GM12878 (cell line): Measurements from ENCODE around the gene AJUBA. TPM values are rescaled to one million over a fixed set of nuclear protein-coding genes. Genes with fewer than 3 reads are reported as not detected.
A peak's percentile ranks its signal among the peaks of the same experiment; 100 is the strongest.

Experiments
- ASH2L ChIP-seq: fragments of 300-600, 200-600 bp; sonication (generic); IDR thresholded peaks from 2 replicates; pipeline ENCODE4 v1.6.1; 2017; ENCODE audit warnings: low read depth, mild to moderate bottlenecking, borderline replicate concordance
- BACH1 ChIP-seq: fragments of 450-650 bp; IDR thresholded peaks from 2 replicates; pipeline ENCODE4 v1.6.1; 2017; ENCODE audit warnings: mild to moderate bottlenecking, borderline replicate concordance
- CREM ChIP-seq: IDR thresholded peaks from 2 replicates; pipeline ENCODE4 v1.6.1; 2014; ENCODE audit warnings: antibody characterized with exemption, low read depth
- DPF2 ChIP-seq: fragments of 450-650 bp; IDR thresholded peaks from 2 replicates; pipeline ENCODE4 v1.6.1; 2017; ENCODE audit warnings: mild to moderate bottlenecking
- E2F4 ChIP-seq: IDR thresholded peaks from 2 replicates; pipeline ENCODE4 v1.6.1; 2012; ENCODE audit warnings: low read depth, low read length, improper control_type of control experiment
- EGR1 ChIP-seq, 2 experiments: IDR thresholded peaks; 1 replicate in 1 of 2; 2 replicates in 1 of 2; pipeline ENCODE4 v1.6.1; 2011 to 2012; ENCODE audit warnings: low read depth in 2 of 2, low read length in 2 of 2, borderline replicate concordance in 1 of 2, mild to moderate bottlenecking in 1 of 2, moderate library complexity in 1 of 2
- EP300 ChIP-seq, 2 experiments: fragments of 150-350 bp in 1 of 2; IDR thresholded peaks; 2 replicates each; pipeline ENCODE4 v1.6.1; 2011 to 2012; ENCODE audit warnings: low read depth in 2 of 2, low read length in 2 of 2, borderline replicate concordance in 1 of 2, improper control_type of control experiment in 1 of 2, inconsistent platforms in 1 of 2; ENCODE audit not compliant: control insufficient read depth in 1 of 2
- ETV6 ChIP-seq, 2 experiments: fragments of 450-650 bp in 1 of 2; IDR thresholded peaks in 1 of 2; conservative IDR thresholded peaks in 1 of 2; 2 replicates each; pipeline ENCODE4 v1.6.1; 2014; ENCODE audit warnings: antibody characterized with exemption in 1 of 2, borderline replicate concordance in 1 of 2, low read depth in 1 of 2, mild to moderate bottlenecking in 1 of 2, moderate library complexity in 1 of 2
- FOS ChIP-seq: IDR thresholded peaks from 3 replicates; pipeline ENCODE4 v1.6.1; 2011; ENCODE audit warnings: borderline replicate concordance; ENCODE audit not compliant: insufficient read length; ENCODE audit errors: extremely low read depth
- FOXM1 ChIP-seq: IDR thresholded peaks from 2 replicates; pipeline ENCODE4 v1.6.1; 2012; ENCODE audit warnings: low read depth, mild to moderate bottlenecking, inconsistent platforms, low read length, moderate library complexity
- HDAC2 ChIP-seq: fragments of 200-600 bp; sonication (generic); IDR thresholded peaks from 2 replicates; pipeline ENCODE4 v1.6.1; 2017
- HSF1 ChIP-seq: fragments of 150-350 bp; IDR thresholded peaks from 2 replicates; pipeline ENCODE4 v1.6.1; 2014; ENCODE audit warnings: mild to moderate bottlenecking, low read depth, low read length
- KDM1A ChIP-seq: fragments of 200-600 bp; sonication (generic); IDR thresholded peaks from 2 replicates; pipeline ENCODE4 v1.6.1; 2016; ENCODE audit warnings: borderline replicate concordance
- MEF2B ChIP-seq: fragments of 450-650 bp; IDR thresholded peaks from 2 replicates; pipeline ENCODE4 v1.6.1; 2018; ENCODE audit warnings: mild to moderate bottlenecking, moderate library complexity; ENCODE audit not compliant: partially characterized antibody, poor library complexity, severe bottlenecking
- MYC ChIP-seq: IDR thresholded peaks from 2 replicates; pipeline ENCODE4 v1.6.1; 2011; ENCODE audit warnings: mild to moderate bottlenecking, low read length, moderate library complexity, inconsistent platforms; ENCODE audit not compliant: insufficient read depth, insufficient replicate concordance, insufficient read length, severe bottlenecking
- NFXL1 ChIP-seq: fragments of 450-650 bp; IDR thresholded peaks from 2 replicates; pipeline ENCODE4 v1.6.1; 2017; ENCODE audit warnings: antibody characterized with exemption, mild to moderate bottlenecking, borderline replicate concordance
- PAX5 ChIP-seq: IDR thresholded peaks from 2 replicates; pipeline ENCODE4 v1.6.1; 2011; ENCODE audit warnings: low read depth, low read length, borderline replicate concordance
- POLR2AphosphoS2 ChIP-seq: IDR thresholded peaks from 2 replicates; pipeline ENCODE4 v1.6.1; 2011; ENCODE audit warnings: low read depth, mild to moderate bottlenecking, low read length, improper control_type of control experiment, moderate library complexity
- STAT1 ChIP-seq: fragments of 450-650 bp; conservative IDR thresholded peaks from 2 replicates; pipeline ENCODE4 v1.6.1; 2014; ENCODE audit warnings: antibody characterized with exemption, mild to moderate bottlenecking
- STAT3 ChIP-seq: IDR thresholded peaks from 2 replicates; pipeline ENCODE4 v1.6.1; 2011; ENCODE audit warnings: low read depth, low read length, improper control_type of control experiment
- TAF1 ChIP-seq: IDR thresholded peaks from 2 replicates; pipeline ENCODE4 v1.6.1; 2011; ENCODE audit warnings: mild to moderate bottlenecking, low read depth, low read length, borderline replicate concordance
- TARDBP ChIP-seq: IDR thresholded peaks from 2 replicates; pipeline ENCODE4 v1.6.1; 2016; ENCODE audit warnings: borderline replicate concordance
- TBL1XR1 ChIP-seq: IDR thresholded peaks from 2 replicates; pipeline ENCODE4 v1.6.1; 2012; ENCODE audit warnings: low read depth, low read length, improper control_type of control experiment
- TCF12 ChIP-seq: IDR thresholded peaks from 2 replicates; pipeline ENCODE4 v1.6.1; 2011; ENCODE audit warnings: low read depth, mild to moderate bottlenecking, low read length
- TCF7 ChIP-seq: IDR thresholded peaks from 2 replicates; pipeline ENCODE4 v1.6.1; 2014; ENCODE audit warnings: antibody characterized with exemption, borderline replicate concordance
- YY1 ChIP-seq: IDR thresholded peaks from 2 replicates; pipeline ENCODE4 v1.6.1; 2011; ENCODE audit warnings: low read depth, mild to moderate bottlenecking, low read length
- ZNF217 ChIP-seq: fragments of 450-650 bp; IDR thresholded peaks from 2 replicates; pipeline ENCODE4 v1.6.1; 2017; ENCODE audit warnings: antibody characterized with exemption, mild to moderate bottlenecking
- polyA plus RNA-seq, 11 experiments: library from polyadenylated mRNA; depleted of rRNA in 4 of 11; unstranded in 6 of 11; stranded (reverse) in 5 of 11; fragments of >200 nt; fragmentation: Nextera tagmentation in 4 of 11; fragmentation: Illumina TruSeq in 1 of 11; extraction: Ambion mirVana in 4 of 11; extraction: Trizol in 1 of 11; gene quantifications; 1 replicate in 1 of 11; 2 replicates in 10 of 11; pipeline versions ENCODE4 v1.2.1 to v1.2.3, GENCODE V29; 2011 to 2016; ENCODE audit warnings: inconsistent platforms in 2 of 11, missing spikeins in 2 of 11, low read depth in 1 of 11
- total RNA-seq, 4 experiments: library from RNA; depleted of rRNA in 3 of 4; stranded (reverse); fragments of >200 nt in 3 of 4; fragmentation: Illumina TruSeq in 1 of 4; extraction: Trizol in 1 of 4; gene quantifications; 2 replicates each; pipeline versions ENCODE4 v1.2.1 to v1.2.3, GENCODE V29; 2013 to 2021
- TF ChIP-seq, protein P1 (sequence below): IDR thresholded peaks from 2 replicates; pipeline ENCODE4 v1.6.1; 2012; ENCODE audit warnings: low read depth, low read length, improper control_type of control experiment

AJUBA gene
- total and polyA plus RNA-seq, 10 of the 15 experiments (the other 5 are each of a cell fraction or from before 2014, with no cell fraction given) = 0.03 to 18.1 (median 0.36) TPM; not detected in 1

DNA sequence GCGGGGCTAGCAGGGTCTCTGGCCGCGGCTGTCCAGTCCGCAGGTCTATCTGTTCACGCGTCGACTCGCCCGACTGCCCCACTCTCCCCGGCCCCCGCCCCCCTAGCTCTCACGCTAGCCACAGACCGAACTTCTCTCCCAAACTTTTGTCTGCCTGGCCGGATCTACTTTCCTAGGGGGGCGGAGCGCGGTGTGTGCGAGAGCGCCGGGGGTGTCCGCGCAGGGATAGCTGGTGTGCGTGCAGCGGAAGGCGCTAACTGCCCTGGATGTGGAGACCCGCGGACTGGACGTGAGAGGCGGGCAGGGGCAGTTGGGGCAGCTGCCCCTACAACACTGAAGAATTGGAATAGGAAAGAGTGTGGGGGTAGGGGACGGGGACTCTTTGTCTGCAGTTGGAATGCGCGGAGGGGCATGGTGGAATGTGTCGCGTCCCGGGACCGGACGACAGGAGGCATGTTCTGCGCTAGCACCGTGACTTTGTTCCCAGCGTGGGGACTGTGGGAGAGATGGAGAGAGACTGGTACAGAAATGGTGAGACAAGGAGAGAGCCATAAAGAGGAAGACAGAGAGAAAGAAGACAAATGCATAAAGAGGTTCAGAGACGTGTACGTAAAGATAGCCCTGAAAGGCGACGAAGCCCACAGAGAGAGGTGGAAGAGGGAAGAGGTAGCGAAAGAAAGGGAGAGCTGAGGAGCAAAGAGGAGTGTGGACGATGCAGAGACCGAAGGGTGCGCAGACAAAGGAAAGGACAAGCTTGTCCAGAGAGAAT, at the start of gene AJUBA (continued):
- TF ChIP-seq, protein P1, sequence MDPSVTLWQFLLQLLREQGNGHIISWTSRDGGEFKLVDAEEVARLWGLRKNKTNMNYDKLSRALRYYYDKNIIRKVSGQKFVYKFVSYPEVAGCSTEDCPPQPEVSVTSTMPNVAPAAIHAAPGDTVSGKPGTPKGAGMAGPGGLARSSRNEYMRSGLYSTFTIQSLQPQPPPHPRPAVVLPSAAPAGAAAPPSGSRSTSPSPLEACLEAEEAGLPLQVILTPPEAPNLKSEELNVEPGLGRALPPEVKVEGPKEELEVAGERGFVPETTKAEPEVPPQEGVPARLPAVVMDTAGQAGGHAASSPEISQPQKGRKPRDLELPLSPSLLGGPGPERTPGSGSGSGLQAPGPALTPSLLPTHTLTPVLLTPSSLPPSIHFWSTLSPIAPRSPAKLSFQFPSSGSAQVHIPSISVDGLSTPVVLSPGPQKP = peak; percentile 38; the same call in 1 of the 2 replicates
- TF ChIP-seq TCF12 (no peak), STAT1 (no peak), MYC (no peak), EGR1 (IDR thresholded peaks at IDR 0.05; ENCODE audit: borderline replicate concordance in 1 of 2, low read depth in 2 of 2, low read length in 2 of 2) (0 out of 3 replicates have a peak, but pooled peaks of 1 of the 2 experiments have one; percentile 32), ZNF217 (no peak), NFXL1 (no peak), MEF2B (no peak), ETV6 (conservative IDR thresholded peaks at IDR 0.05 in 1 of 2, IDR thresholded peaks at IDR 0.05 in 1 of 2; ENCODE audit: borderline replicate concordance in 1 of 2, low read depth in 1 of 2) (no peak), POLR2AphosphoS2 (no peak), DPF2 (0 out of 2 replicates have a peak, but pooled peaks have one; percentile 28), TCF7 (no peak), TAF1 (no peak), CREM (0 out of 2 replicates have a peak, but pooled peaks have one; percentile 37), HSF1 (no peak), YY1 (no peak), TBL1XR1 (no peak), EP300 (IDR thresholded peaks at IDR 0.05; ENCODE audit: borderline replicate concordance in 1 of 2, control insufficient read depth in 1 of 2, low read depth in 2 of 2, low read length in 2 of 2) (no peak), STAT3 (no peak), PAX5 (no peak), E2F4 (no peak), KDM1A (no peak), TARDBP (0 out of 2 replicates have a peak, but pooled peaks have one; percentile 62), FOXM1 (no peak), FOS (no peak), HDAC2 (no peak), BACH1 (no peak), ASH2L (no peak)
